PC-3 (cell line): ENCODE measurements around the gene PIGL. TPM values are rescaled to one million over a fixed set of nuclear protein-coding genes. Genes with fewer than 3 reads are reported as not detected.

Experiments
- ATAC-seq: fragments of 200-7000 bp; cut with Tn5 transposase; 2 replicates; pipeline ENCODE4 v1.9.1; 2020; ENCODE audit warnings: mild to moderate bottlenecking, moderate library complexity
- BruUV-seq: library from RNA; stranded (reverse); fragments of 400-500 nt; replicated peaks from 2 replicates; lab custom pipeline; 2021; lab: Mats Ljungman, UMichigan
- CTCF ChIA-PET: fragments of 300-600 bp; sonication (Branson Sonifier 250); formaldehyde crosslinking; loops from one replicate; lab custom pipeline; 2022; ENCODE audit warnings: antibody characterized with exemption; lab: Charles Lee
- POLR2A ChIA-PET: fragments of 300-600 bp; sonication (Branson Sonifier 250); formaldehyde crosslinking; loops from one replicate; lab custom pipeline; 2022; ENCODE audit warnings: antibody characterized with exemption; ENCODE audit not compliant: unreplicated experiment; lab: Charles Lee
- DNase-seq: peaks from one replicate; pipeline ENCODE4 v3.0.0-alpha.2; 2015
- H2AFZ ChIP-seq: fragments of 300-600 bp; sonication (generic); 2 replicates; pipeline ENCODE4 v1.6.0; 2016; ENCODE audit warnings: antibody characterized with exemption, low read length
- H3F3A ChIP-seq: fragments of 300-600 bp; sonication (generic); one replicate; pipeline ENCODE4 v1.6.0; 2017; ENCODE audit warnings: antibody characterized with exemption, low read length, control low read depth, mild to moderate bottlenecking; ENCODE audit not compliant: unreplicated experiment
- H3K27ac ChIP-seq: fragments of 300-600 bp; sonication (generic); 2 replicates; pipeline ENCODE4 v1.5.1; 2016; ENCODE audit warnings: mild to moderate bottlenecking, low read length
- H3K27me3 ChIP-seq: fragments of 300-600 bp; sonication (generic); 2 replicates; pipeline ENCODE4 v1.6.1; 2016; ENCODE audit warnings: low read length, mixed read lengths
- H3K36me3 ChIP-seq: fragments of 300-600 bp; sonication (generic); 2 replicates; pipeline ENCODE4 v1.6.1; 2016; ENCODE audit warnings: low read depth, mixed run types, low read length, mixed read lengths
- H3K4me1 ChIP-seq: fragments of 300-600 bp; sonication (generic); 2 replicates; pipeline ENCODE4 v1.5.1; 2016; ENCODE audit warnings: low read length; ENCODE audit not compliant: insufficient read depth
- H3K4me2 ChIP-seq: fragments of 300-600 bp; sonication (generic); 2 replicates; pipeline ENCODE4 v1.6.0; 2016; ENCODE audit warnings: low read length
- H3K4me3 ChIP-seq: fragments of 300-600 bp; sonication (generic); 2 replicates; pipeline ENCODE4 v1.5.1; 2016; ENCODE audit warnings: mild to moderate bottlenecking, low read length, mixed read lengths
- H3K79me2 ChIP-seq: fragments of 300-600 bp; sonication (generic); 2 replicates; pipeline ENCODE4 v1.6.1; 2017; ENCODE audit warnings: low read length, mixed read lengths
- H3K9ac ChIP-seq: fragments of 300-600 bp; sonication (generic); 2 replicates; pipeline ENCODE4 v1.6.0; 2016; ENCODE audit warnings: mild to moderate bottlenecking, low read length
- H3K9me2 ChIP-seq: fragments of 300-600 bp; sonication (generic); replicated peaks from 2 replicates; pipeline ENCODE4 v1.6.1; 2016; ENCODE audit warnings: mixed run types, low read length, mixed read lengths
- H3K9me3 ChIP-seq: fragments of 300-600 bp; sonication (generic); 2 replicates; pipeline ENCODE4 v1.6.1; 2016; ENCODE audit warnings: low read length, mixed read lengths
- H4K20me1 ChIP-seq: fragments of 300-600 bp; sonication (generic); 2 replicates; pipeline ENCODE4 v1.6.1; 2016; ENCODE audit warnings: low read length, mixed read lengths
- EZH2 ChIP-seq: fragments of 300-600 bp; sonication (generic); IDR thresholded peaks from one replicate; pipeline ENCODE4 v1.6.1; 2017; ENCODE audit warnings: antibody characterized with exemption, mild to moderate bottlenecking, low read length; ENCODE audit not compliant: unreplicated experiment
- EZH2phosphoT487 ChIP-seq: fragments of 300-600 bp; sonication (generic); IDR thresholded peaks from 2 replicates; pipeline ENCODE4 v1.6.1; 2018; ENCODE audit warnings: mild to moderate bottlenecking, antibody characterized with exemption, low read length, borderline replicate concordance
- intact Hi-C: fragments of 100-400 bp; cut with micrococcal nuclease; formaldehyde crosslinking; loops from 2 replicates; pipeline ENCODE4 v1.9.0; 2023
- total RNA-seq: library from RNA; depleted of rRNA; stranded (reverse); fragments of >200 nt; gene quantifications from 2 replicates; pipeline ENCODE4 v1.2.3, GENCODE V29; 2014
- TF ChIP-seq, protein P1 (sequence below): fragments of 300-600 bp; sonication (generic); conservative IDR thresholded peaks from 2 replicates; pipeline ENCODE4 v1.5.1; 2017; ENCODE audit warnings: antibody characterized with exemption, low read depth, mild to moderate bottlenecking, low read length

The PIGL gene
- total RNA-seq, 1 experiment from 2014 or later: 37.4 TPM

DNA sequence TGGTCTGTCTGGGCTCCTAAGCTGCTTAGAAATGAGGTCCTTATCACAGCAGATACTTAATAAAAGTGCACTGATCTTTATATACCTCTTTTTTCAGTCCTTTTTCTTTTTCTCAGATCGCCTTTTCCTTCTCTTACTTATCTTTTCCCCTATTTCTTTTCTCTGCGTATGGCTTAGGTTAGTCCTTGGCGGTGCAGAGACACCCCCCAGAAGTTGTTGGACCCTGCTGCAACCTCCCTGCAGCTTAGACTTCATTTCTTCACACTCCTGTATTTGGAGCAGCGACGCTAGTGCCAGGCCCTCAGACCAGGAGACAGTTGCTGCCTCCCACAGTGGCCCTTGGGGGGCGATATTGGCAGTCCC is 68.6 kb downstream of the PIGL start:
- ATAC-seq: no peak
- no peaks in the 10 kb centered on the region for H3K27me3 ChIP-seq
- TF ChIP-seq, protein P1, sequence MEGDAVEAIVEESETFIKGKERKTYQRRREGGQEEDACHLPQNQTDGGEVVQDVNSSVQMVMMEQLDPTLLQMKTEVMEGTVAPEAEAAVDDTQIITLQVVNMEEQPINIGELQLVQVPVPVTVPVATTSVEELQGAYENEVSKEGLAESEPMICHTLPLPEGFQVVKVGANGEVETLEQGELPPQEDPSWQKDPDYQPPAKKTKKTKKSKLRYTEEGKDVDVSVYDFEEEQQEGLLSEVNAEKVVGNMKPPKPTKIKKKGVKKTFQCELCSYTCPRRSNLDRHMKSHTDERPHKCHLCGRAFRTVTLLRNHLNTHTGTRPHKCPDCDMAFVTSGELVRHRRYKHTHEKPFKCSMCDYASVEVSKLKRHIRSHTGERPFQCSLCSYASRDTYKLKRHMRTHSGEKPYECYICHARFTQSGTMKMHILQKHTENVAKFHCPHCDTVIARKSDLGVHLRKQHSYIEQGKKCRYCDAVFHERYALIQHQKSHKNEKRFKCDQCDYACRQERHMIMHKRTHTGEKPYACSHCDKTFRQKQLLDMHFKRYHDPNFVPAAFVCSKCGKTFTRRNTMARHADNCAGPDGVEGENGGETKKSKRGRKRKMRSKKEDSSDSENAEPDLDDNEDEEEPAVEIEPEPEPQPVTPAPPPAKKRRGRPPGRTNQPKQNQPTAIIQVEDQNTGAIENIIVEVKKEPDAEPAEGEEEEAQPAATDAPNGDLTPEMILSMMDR: peak; percentile 85
- TF ChIP-seq EZH2phosphoT487: no peak
- intact Hi-C loops: loop anchor here (1.0 to 10.0 kb wide), 3 partner anchors 44 to 89 kb away; partner anchors contain the start of genes NCOR1 and PIGL
- H3K79me2 ChIP-seq: 0 out of 2 replicates have a peak, but pooled peaks cover 4% of the 10 kb centered on the region
- BruUV-seq: TSS peak; percentile 72
- no peaks in the 10 kb centered on the region for H4K20me1 ChIP-seq
- peaks cover 73% of the 10 kb centered on the region for H3K4me1 ChIP-seq
- H2AFZ ChIP-seq: peak overlapping the region; percentile 79
- H3K4me2 ChIP-seq: peak overlapping the region; percentile 87
- peak overlapping the region; percentile 76 for H3K9ac ChIP-seq
- peaks cover 7% of the 10 kb centered on the region for H3F3A ChIP-seq
- ChIA-PET CTCF (interaction anchor here (1.3 kb wide), 2 partner anchors 10 to 78 kb away, joined by 4 to 10 read pairs; no protein-coding TSS in a partner anchor), POLR2A (no interaction called here)
- peak overlapping the region; percentile 64 for H3K4me3 ChIP-seq
- H3K9me2 ChIP-seq: no peaks in the 10 kb centered on the region
- H3K36me3 ChIP-seq: no peaks in the 10 kb centered on the region; the same call in 1 of the 2 replicates
- no peaks in the 10 kb centered on the region for H3K9me3 ChIP-seq
- peak overlapping the region; percentile 96 for H3K27ac ChIP-seq
- DNase-seq: no peak

DNA sequence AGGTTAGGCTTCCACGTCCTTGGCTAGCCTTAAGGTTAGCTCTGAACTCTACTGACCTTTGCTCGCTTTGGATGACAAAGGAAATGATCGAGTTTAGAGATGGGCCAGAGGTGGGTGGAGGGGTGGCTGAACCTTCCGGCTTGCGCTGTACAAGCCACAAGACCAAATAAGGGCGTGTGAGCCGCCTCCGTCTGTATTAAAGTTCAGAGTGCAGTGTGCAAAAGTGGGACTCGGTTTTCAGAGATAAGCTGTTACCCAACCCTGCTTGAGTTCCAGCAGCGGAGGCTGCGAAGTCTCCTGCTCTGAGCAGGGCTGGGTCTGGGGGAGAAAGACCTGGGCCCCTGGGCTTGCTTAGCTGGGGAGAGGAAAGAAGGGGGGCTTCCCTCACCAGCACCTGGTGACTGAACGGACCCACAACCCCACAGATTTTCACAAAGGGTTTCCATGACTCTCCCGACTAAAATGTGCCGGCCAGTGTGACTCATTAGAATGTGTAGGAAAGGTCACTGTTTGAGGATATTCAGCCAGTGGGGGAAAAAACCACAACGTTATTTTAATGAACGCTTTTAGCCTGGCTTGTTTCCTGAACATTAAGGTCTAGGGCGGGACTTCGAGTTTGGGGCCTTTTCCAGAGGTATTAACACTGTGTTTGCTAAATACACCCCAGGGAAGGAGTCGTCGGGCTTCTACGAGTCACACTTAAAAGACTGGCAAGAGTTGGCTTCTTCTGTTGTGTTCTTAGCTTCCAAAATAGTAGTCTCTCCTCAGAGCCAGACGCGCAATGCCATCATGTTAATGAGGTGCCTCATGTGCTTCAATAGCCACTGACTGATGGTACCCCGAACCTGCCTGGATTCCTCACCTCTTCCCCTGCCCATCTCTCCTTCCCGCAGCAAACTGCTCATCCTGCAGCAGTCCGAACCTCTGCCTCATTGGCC is 69.3 kb downstream of the PIGL start:
- Histone ChIP-seq H3K9me3 (no peaks in the 10 kb centered on the region), H3K36me3 (no peaks in the 10 kb centered on the region; the same call in 1 of the 2 replicates), H3K79me2 (0 out of 2 replicates have a peak, but pooled peaks cover 4% of the 10 kb centered on the region), H3K27ac (peak overlapping the region; percentile 96), H3K4me2 (peak overlapping the region; percentile 87), H3F3A (peaks cover 7% of the 10 kb centered on the region), H3K27me3 (no peaks in the 10 kb centered on the region), H3K4me1 (peaks cover 70% of the 10 kb centered on the region), H3K9ac (peak overlapping the region; percentile 76), H2AFZ (peak overlapping the region; percentile 79), H3K9me2 (no peaks in the 10 kb centered on the region), H4K20me1 (no peaks in the 10 kb centered on the region), H3K4me3 (peak overlapping the region; percentile 64)
- ChIA-PET POLR2A (interaction anchor here (1.0 kb wide), 1 partner anchor 10 kb away, joined by 3 read pairs; no protein-coding TSS in a partner anchor), CTCF (interaction anchor here (1.3 kb wide), 2 partner anchors 9 to 77 kb away, joined by 4 to 10 read pairs; no protein-coding TSS in a partner anchor)
- intact Hi-C loops: loop anchor here (1.0 to 10.0 kb wide), 3 partner anchors 43 to 89 kb away; partner anchors contain the start of genes NCOR1 and PIGL
- TSS peak; percentile 82 for BruUV-seq
- DNase-seq (peak; percentile 99), ATAC-seq (peak; percentile 83)
- TF ChIP-seq EZH2 (no peak), EZH2phosphoT487 (no peak)
- TF ChIP-seq, protein P1: no peak
